ENCODE data around the gene FGF19. TPM values are rescaled to one million over a fixed set of nuclear protein-coding genes. Genes with fewer than 3 reads are reported as not detected.
A peak's percentile ranks its signal among the peaks of the same experiment; 100 is the strongest.

The FGF19 gene
- total RNA-seq, 1 experiment from 2014 or later = 17.6 TPM

- TF ChIP-seq, protein P1, sequence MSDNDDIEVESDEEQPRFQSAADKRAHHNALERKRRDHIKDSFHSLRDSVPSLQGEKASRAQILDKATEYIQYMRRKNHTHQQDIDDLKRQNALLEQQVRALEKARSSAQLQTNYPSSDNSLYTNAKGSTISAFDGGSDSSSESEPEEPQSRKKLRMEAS (CRISPR knock-in tag; IDR thresholded peaks at IDR 0.05) = no peak
- TF ChIP-seq, protein P2, sequence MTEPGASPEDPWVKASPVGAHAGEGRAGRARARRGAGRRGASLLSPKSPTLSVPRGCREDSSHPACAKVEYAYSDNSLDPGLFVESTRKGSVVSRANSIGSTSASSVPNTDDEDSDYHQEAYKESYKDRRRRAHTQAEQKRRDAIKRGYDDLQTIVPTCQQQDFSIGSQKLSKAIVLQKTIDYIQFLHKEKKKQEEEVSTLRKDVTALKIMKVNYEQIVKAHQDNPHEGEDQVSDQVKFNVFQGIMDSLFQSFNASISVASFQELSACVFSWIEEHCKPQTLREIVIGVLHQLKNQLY (CRISPR knock-in tag; IDR thresholded peaks at IDR 0.05) = no peak
- no peak for TF ChIP-seq TEAD4 (CRISPR knock-in tag; IDR thresholded peaks at IDR 0.05)
These were observed 8.3 kb upstream of the FGF19 start (continued) for GRCh38 chr11:69711822-69712801.

GRCh38 chr11:69708736-69709401 is 5.0 kb upstream of the FGF19 start:
- no peaks in the 10 kb centered on the region for H3K36me3 Mint-ChIP-seq
- TF ChIP-seq, protein P3, sequence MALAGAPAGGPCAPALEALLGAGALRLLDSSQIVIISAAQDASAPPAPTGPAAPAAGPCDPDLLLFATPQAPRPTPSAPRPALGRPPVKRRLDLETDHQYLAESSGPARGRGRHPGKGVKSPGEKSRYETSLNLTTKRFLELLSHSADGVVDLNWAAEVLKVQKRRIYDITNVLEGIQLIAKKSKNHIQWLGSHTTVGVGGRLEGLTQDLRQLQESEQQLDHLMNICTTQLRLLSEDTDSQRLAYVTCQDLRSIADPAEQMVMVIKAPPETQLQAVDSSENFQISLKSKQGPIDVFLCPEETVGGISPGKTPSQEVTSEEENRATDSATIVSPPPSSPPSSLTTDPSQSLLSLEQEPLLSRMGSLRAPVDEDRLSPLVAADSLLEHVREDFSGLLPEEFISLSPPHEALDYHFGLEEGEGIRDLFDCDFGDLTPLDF (CRISPR knock-in tag; IDR thresholded peaks at IDR 0.05) = no peak
- TF ChIP-seq GABPB1 (CRISPR knock-in tag; IDR thresholded peaks at IDR 0.05) (0 out of 2 replicates have a peak, but pooled peaks have one; percentile 10), FOXP4 (CRISPR knock-in tag; IDR thresholded peaks at IDR 0.05) (no peak), NR2C2 (CRISPR knock-in tag; IDR thresholded peaks at IDR 0.05) (no peak), FOXK1 (CRISPR knock-in tag; IDR thresholded peaks at IDR 0.05) (no peak), GTF2I (CRISPR knock-in tag; conservative IDR thresholded peaks at IDR 0.05) (no peak)
- TF ChIP-seq, protein P4, sequence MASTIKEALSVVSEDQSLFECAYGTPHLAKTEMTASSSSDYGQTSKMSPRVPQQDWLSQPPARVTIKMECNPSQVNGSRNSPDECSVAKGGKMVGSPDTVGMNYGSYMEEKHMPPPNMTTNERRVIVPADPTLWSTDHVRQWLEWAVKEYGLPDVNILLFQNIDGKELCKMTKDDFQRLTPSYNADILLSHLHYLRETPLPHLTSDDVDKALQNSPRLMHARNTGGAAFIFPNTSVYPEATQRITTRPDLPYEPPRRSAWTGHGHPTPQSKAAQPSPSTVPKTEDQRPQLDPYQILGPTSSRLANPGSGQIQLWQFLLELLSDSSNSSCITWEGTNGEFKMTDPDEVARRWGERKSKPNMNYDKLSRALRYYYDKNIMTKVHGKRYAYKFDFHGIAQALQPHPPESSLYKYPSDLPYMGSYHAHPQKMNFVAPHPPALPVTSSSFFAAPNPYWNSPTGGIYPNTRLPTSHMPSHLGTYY (CRISPR knock-in tag; IDR thresholded peaks at IDR 0.05) = no peak
- no peak overlapping the region for H3K4me3 Mint-ChIP-seq
- H3K9me3 Mint-ChIP-seq = no peaks in the 10 kb centered on the region
- POLR2A ChIA-PET = interaction anchor here (0.9 kb wide), 1 partner anchor 70 kb away, joined by 4 read pairs; no protein-coding TSS in a partner anchor
- CTCF ChIA-PET = interaction anchor here (0.6 to 2.4 kb wide), 28 partner anchors 8 to 487 kb away, joined by 3 to 16 read pairs (median 4); partner anchors contain the start of genes FGF3 and LTO1
- peaks cover 7% of the 10 kb centered on the region for H3K27me3 Mint-ChIP-seq (ENCODE audit: low read depth)
- ATAC-seq (peak; percentile 49), DNase-seq (ENCODE audit: low spot score) (peak; percentile 54)
- H3K27ac Mint-ChIP-seq = no peak overlapping the region
- H3K4me1 Mint-ChIP-seq = peaks cover 53% of the 10 kb centered on the region

DNA sequence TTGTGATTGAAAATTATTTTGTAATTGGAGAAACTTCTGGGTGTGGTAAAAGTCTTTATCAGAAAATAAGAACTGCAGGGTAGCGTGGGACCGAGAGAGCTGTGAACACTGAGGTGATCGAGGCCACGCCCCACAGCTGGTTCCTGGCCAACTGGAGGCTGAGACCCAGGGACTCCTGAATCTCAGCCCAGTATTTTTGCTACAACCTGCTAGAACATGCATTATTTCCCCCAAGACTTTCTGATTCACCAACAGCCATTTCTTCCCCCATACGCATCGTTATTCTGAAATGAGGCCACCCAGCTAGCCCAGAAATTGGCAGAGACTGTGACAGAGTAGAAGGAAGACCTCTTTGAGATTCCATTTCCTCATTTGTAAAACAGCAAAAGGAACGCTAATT is 3.4 kb upstream of the FGF19 start:
- DNase-seq (ENCODE audit: low spot score) (peak; percentile 49), ATAC-seq (no peak)
- ChIA-PET CTCF (interaction anchor here (1.0 to 4.7 kb wide), 8 partner anchors 10 to 182 kb away, joined by 3 to 50 read pairs (median 3); no protein-coding TSS in a partner anchor), POLR2A (no interaction called here)
- Mint-ChIP-seq H3K27ac (no peak overlapping the region; the same call in 1 of the 2 replicates), H3K4me1 (peaks cover 46% of the 10 kb centered on the region), H3K4me3 (no peak overlapping the region), H3K36me3 (no peaks in the 10 kb centered on the region), H3K9me3 (no peaks in the 10 kb centered on the region), H3K27me3 (ENCODE audit: low read depth) (peaks cover 7% of the 10 kb centered on the region)
- TF ChIP-seq, protein P5, sequence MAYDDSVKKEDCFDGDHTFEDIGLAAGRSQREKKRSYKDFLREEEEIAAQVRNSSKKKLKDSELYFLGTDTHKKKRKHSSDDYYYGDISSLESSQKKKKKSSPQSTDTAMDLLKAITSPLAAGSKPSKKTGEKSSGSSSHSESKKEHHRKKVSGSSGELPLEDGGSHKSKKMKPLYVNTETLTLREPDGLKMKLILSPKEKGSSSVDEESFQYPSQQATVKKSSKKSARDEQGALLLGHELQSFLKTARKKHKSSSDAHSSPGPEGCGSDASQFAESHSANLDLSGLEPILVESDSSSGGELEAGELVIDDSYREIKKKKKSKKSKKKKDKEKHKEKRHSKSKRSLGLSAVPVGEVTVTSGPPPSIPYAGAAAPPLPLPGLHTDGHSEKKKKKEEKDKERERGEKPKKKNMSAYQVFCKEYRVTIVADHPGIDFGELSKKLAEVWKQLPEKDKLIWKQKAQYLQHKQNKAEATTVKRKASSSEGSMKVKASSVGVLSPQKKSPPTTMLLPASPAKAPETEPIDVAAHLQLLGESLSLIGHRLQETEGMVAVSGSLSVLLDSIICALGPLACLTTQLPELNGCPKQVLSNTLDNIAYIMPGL (CRISPR knock-in tag; IDR thresholded peaks at IDR 0.05) = no peak
- TF ChIP-seq, protein P4 (CRISPR knock-in tag; IDR thresholded peaks at IDR 0.05) = no peak
- TF ChIP-seq TP53 (CRISPR knock-in tag; IDR thresholded peaks at IDR 0.05) (no peak), SOX15 (CRISPR knock-in tag; IDR thresholded peaks at IDR 0.05) (no peak), ZNF281 (CRISPR knock-in tag; IDR thresholded peaks at IDR 0.05) (no peak), TEAD4 (CRISPR knock-in tag; IDR thresholded peaks at IDR 0.05) (no peak), ATF2 (CRISPR knock-in tag; IDR thresholded peaks at IDR 0.05; ENCODE audit: borderline replicate concordance, low read depth) (no peak)

All from WTC11 (cell line).